ENCODE results near the gene RLN1.
A peak's percentile ranks its signal among the peaks of the same experiment; 100 is the strongest.
"Not testable (repeated sequence)": the region's sequence is repeated elsewhere in the genome, so short reads cannot be mapped to it uniquely, and the experiment has no call there.

Gene RLN1

GRCh38 chr9:5338992-5339981, at the start of gene RLN1:
Gene RLN1, minus strand, starts transcription at chr9:5339876. Its CDS starts 130 bp downstream, at chr9:5339746.
- not testable (repeated sequence) for DNase-seq

- DNase-seq: peak; percentile 14
Measured at GRCh38 chr9:5389109-5389732, 49.5 kb upstream of the RLN1 start.

- DNase-seq: no peak
Measured at GRCh38 chr9:5388026-5388819, 48.5 kb upstream of the RLN1 start.

GRCh38 chr9:5384436-5384835, 44.8 kb upstream of the RLN1 start:
- no peak for DNase-seq

GRCh38 chr9:5382479-5382878, 42.8 kb upstream of the RLN1 start:
- DNase-seq: no peak

- no peak for DNase-seq
Measured at GRCh38 chr9:5375790-5376477, 36.3 kb upstream of the RLN1 start.

GRCh38 chr9:5375091-5375490, 35.4 kb upstream of the RLN1 start:
- DNase-seq: no peak

GRCh38 chr9:5364294-5365024, 24.8 kb upstream of the RLN1 start:
- no peak for DNase-seq

GRCh38 chr9:5361326-5362010, 21.8 kb upstream of the RLN1 start:
- DNase-seq: no peak

- DNase-seq: no peak
Measured at GRCh38 chr9:5360341-5360740, 20.7 kb upstream of the RLN1 start.

GRCh38 chr9:5357431-5358105, 17.9 kb upstream of the RLN1 start:
- no peak for DNase-seq

GRCh38 chr9:5355817-5356216, 16.1 kb upstream of the RLN1 start:
- DNase-seq: no peak

- no peak for DNase-seq
Measured at GRCh38 chr9:5355226-5355625, 15.6 kb upstream of the RLN1 start.

- DNase-seq: no peak
Measured at GRCh38 chr9:5354184-5354583, 14.5 kb upstream of the RLN1 start.

- no peak for DNase-seq
Measured at GRCh38 chr9:5352637-5353248, 13.1 kb upstream of the RLN1 start.

- no peak for DNase-seq
Measured at GRCh38 chr9:5336688-5337087, 3.0 kb downstream of the RLN1 start.

GRCh38 chr9:5331276-5331675, 8.4 kb downstream of the RLN1 start:
- DNase-seq: not testable (repeated sequence)

GRCh38 chr9:5326893-5327548, 12.7 kb downstream of the RLN1 start:
- no peak for DNase-seq

GRCh38 chr9:5326187-5326586, 13.5 kb downstream of the RLN1 start:
- no peak for DNase-seq

GRCh38 chr9:5321601-5322000, 18.1 kb downstream of the RLN1 start:
- DNase-seq: not testable (repeated sequence)
